Amniotic epithelial cell (primary cell): ENCODE measurements around the gene TMEM150C.

ENCODE experiments used
- DNase-seq: peaks from one replicate; pipeline ENCODE4 v3.0.0-alpha.2; 2010; ENCODE audit warnings: low read depth

The TMEM150C gene

GRCh38 chr4:82561786-82562563 lies at the start of gene TMEM150C:
TMEM150C (minus strand) TSS chr4:82561988; CDS start chr4:82504657, 57,331 bp downstream.
- peak; percentile 6 for DNase-seq

DNA sequence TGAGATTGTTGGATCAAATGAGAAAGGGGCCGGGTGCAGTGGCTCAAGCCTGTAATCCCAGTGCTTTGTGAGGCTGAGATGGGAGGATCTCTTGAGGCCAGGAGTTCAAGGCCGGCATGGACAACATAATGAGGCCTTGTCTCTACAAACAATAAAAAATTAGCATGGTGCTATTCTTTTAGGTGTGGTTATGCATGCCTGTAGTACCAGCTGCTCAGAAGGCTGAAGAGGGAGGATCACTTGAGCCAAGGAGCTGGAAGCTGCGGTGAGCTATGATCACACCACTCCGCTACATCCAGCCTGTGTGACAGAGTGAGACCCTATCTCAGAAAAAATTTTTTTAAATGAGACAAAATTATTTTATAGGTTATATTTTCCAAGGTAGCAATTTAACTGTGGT lies 49.7 kb upstream of the TMEM150C start:
- no peak for DNase-seq

- no peak for DNase-seq
These were observed 48.3 kb upstream of the TMEM150C start for GRCh38 chr4:82610041-82610440.

GRCh38 chr4:82606622-82607021 lies 44.8 kb upstream of the TMEM150C start:
- DNase-seq = no peak

GRCh38 chr4:82604522-82604921 lies 42.7 kb upstream of the TMEM150C start:
- DNase-seq = no peak

DNA sequence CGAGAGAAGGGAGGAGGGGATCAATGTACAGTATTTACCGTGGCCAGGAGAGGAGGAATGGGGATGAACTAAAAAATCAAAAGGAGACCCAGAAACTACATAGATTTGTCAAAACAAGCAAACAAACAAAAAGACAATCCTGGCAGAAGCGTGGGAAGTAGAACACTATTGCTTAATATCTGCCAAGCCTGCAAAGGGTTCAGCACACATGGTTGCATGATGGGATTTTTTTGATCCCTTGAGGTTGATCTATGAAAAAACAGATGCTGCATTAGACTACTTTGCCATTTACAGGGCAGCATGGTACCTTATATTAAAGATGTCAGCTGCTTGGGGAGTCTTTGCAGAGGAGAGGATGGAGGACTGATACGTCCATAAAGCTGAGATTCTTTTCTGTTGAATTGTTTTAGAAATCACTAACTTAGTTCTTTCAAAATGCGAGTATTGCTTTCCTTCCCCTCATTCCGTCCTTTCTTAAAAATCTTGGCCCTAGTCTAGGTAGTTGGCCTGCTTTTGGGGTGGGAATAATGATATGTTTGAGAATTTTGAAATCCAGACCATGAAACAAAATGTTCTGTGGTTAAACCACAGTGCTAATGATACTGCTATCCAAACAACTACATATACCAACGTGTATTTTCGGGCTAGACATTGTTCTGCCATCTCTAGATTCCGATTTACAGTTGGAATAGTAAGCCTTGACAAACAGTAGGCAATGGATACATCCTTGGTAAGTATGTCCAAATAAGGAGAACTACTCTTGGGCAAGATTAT lies 39.6 kb upstream of the TMEM150C start:
- peak; percentile 31 for DNase-seq

GRCh38 chr4:82599336-82599735 lies 37.5 kb upstream of the TMEM150C start:
- no peak for DNase-seq

DNA sequence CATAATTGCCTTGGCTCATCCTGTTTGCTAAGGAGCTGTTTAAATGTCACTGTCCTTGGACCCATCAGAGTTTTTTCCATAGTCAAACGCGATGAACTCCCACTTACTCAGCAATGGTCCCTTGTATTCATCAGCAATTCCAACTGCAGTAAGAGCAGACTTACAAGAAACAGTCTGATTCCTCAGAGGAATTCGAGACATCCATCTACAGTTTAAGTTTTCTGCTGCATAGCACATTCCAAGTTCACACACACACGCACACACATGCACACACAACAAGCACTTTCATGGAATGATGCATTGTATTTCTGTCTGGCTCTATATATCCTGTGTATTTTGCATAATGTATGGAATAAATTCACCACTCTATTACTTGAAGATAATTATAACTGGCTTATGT lies 32.7 kb upstream of the TMEM150C start:
- DNase-seq = no peak

DNA sequence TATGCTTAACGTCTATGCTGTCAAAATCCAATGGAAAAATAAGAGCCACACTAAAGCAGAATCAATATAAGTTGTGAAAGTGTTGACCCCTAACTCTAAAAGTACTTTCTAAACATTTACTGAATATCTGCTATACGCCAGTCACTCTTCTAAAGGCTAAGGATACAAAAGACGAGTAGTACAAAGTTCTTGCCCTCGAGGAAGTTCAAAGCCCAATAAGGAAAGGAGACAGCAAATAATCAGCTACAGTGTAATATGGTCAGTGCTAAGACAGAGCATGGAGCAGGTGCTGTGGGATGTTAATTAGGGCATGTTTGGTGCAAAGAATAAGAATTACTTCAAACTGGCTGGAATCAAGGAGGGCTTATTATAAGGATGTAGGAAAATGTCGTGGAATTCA lies 31.6 kb upstream of the TMEM150C start:
- no peak for DNase-seq

GRCh38 chr4:82592639-82593038 lies 30.9 kb upstream of the TMEM150C start:
- DNase-seq = no peak

DNA sequence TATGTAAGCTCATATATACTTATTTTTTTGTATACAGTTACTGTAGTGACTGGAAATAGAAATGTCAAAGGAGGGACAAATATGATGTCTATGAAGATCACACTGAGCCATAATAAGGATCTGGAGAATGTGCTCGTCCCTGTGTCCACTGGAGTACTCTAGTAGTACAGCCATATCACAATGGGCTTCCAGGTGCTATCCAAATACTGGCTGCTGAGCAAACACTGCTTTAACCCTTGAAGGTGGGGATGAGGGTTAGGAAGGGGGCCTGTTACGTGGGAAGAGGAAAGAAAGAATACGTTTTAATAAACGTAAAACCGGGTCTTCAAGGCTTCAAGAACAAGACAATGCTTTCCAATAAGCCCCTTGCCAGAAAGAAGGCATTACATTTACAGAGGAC lies 29.8 kb upstream of the TMEM150C start:
- DNase-seq = no peak

DNA sequence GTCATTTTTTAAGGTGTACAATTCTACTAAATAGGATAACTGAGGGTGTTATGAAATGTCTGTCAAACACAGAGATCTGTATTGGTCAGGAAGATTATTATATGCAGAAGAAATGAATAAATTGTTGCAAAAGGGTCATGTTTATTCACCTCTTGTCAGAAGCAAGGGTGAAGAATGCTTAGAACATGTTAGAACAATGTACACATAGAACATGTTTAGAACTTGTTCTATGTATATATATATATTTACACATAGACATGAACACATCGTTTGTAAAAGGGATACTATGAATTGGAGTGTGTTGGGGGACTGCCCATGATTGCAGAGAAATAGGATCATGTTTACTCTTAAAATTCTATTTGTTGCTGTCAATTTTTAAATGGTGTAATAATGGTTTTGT lies 28.0 kb upstream of the TMEM150C start:
- DNase-seq = no peak

GRCh38 chr4:82588771-82589270 lies 27.0 kb upstream of the TMEM150C start:
- no peak for DNase-seq

DNA sequence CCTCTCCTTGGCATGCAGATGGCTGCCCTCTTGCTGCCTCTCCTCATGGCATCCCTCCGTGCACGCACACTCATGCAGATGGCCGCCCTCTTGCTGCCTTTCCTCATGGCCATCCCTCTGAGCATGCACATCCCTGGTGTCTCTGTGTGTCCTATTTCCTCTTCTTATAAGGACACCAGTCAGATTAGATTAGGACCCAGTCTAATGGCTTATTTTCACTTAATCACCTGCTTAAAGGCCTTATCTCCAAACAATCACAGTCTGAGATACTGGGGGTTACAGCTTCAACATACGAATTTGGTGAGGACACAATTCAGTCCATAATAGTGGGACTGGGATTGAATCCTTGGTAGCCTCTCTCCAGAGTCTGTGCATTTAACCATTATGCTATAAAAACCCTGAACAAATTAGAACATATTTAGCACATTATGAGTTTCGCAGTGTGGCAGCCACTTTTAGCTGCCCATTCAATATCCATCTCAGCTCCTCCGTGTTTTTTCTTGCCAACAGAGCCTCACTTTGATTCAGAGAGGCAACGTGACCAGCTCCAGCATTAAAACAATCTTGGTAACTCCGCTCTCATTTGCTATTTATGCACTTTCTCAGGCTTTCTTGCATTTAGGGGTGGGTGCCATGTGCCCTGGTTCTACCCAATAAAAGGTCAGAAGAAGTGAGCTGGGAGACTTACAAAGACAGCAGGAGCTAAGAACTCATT lies 26.2 kb upstream of the TMEM150C start:
- no peak for DNase-seq

DNA sequence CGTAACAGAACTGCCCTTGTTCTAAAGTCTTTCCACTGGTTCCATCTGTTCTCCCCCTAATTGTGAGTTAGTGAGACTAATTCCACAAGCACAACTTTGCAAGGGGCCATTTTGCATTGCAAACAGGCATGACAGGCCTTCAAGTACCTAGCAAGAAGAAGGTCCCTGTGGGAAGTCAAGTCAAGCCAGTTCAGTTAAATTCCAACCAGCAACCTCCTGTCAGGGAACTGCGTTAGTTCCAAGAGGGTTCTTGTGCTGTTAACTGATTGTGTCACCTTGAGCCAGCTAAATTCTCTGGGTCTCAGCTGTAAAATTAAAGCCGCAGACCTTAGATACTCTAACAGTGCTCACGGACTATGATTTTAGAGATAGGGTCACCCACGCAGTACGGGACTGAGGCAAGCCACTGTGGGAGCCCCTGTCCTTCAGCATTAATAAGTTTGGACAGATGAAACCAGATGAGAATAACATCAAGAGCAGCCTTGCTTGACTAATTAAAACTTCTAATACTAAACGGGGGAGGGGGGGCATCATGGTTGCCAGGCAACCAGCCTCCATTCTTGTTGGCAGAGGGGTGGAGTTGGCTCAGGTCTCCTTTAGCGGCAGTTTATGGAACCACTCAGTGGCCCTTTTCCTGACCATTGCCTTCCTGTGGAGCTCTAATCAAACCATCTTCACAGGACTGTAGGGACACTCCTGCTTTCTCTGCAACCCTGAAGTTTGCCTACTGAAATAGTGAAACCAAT lies 24.1 kb upstream of the TMEM150C start:
- DNase-seq = no peak

GRCh38 chr4:82584931-82585330 lies 23.1 kb upstream of the TMEM150C start:
- DNase-seq = no peak

- no peak for DNase-seq
These were observed 22.3 kb upstream of the TMEM150C start for GRCh38 chr4:82583897-82584587.

DNA sequence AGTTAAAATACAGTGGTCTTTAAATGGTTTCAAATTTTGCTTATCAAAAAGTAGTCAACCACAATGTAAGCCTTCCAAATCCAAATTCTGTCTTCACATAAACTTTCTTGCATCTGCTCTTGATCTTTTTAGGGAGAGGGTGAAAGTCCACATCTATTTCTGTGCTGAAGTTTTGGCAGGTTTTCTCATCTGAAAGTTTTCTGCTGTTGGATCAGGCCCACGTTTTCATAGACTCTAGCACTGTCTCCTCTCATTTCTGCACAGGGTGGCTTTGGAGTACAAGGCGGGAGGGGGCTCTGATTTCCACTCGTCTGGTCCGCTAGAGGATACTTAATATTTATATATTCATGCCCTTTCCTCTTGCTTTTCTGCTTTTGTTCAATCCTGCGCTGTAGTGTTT lies 18.1 kb upstream of the TMEM150C start:
- DNase-seq = no peak

DNA sequence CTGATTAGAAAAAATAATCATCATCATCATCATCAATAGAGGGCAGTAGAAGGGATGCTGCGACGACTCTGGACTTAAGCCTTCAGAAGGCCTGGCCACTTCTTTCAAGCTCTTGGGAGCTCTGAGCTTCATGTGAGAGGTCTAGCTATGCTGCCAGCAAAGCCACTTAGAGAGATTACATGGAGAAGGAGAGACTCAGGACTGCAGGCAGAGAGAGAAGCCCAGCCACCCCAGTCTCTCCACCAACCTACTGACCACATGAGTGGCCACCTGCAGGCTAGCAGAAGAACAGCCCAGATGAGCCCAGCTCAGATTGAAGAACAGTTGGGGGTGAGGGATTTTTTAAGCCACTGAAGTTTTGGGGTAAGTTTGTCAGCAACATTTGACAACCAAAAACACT lies 17.1 kb upstream of the TMEM150C start:
- DNase-seq = no peak

- DNase-seq = no peak
These were observed 15.7 kb upstream of the TMEM150C start for GRCh38 chr4:82577451-82577850.

- DNase-seq = no peak
These were observed 7.9 kb upstream of the TMEM150C start for GRCh38 chr4:82569727-82570126.
